HepG2 (cell line): ENCODE measurements around the gene CUL9. TPM values are rescaled to one million over a fixed set of nuclear protein-coding genes. Genes with fewer than 3 reads are reported as not detected.

Experiments used
- ASH2L ChIP-seq: fragments of 300-600, 200-600 bp; sonication (generic); IDR thresholded peaks from 2 replicates; pipeline ENCODE4 v1.7.0; 2017; ENCODE audit warnings: low read depth, mild to moderate bottlenecking, moderate library complexity, mixed read lengths, low read length; ENCODE audit not compliant: insufficient read length
- BRF2 ChIP-seq: sonication (generic); formaldehyde crosslinking; IDR thresholded peaks from 2 replicates; pipeline ENCODE4 v1.8.1; 2022; ENCODE audit warnings: mild to moderate bottlenecking, missing genetic modification reagents
- ERF ChIP-seq: IDR thresholded peaks from 2 replicates; pipeline ENCODE4 v1.6.1; 2018; ENCODE audit warnings: missing biosample characterization, missing genetic modification reagents
- HOMEZ ChIP-seq: IDR thresholded peaks from 2 replicates; pipeline ENCODE4 v1.6.1; 2016; ENCODE audit warnings: low read depth
- JDP2 ChIP-seq: sonication (generic); formaldehyde crosslinking; IDR thresholded peaks from 2 replicates; pipeline ENCODE4 v1.8.1; 2022; ENCODE audit warnings: missing genetic modification reagents, borderline replicate concordance
- MYC ChIP-seq: sonication (generic); formaldehyde crosslinking; IDR thresholded peaks from 2 replicates; pipeline ENCODE4 v1.9.0; 2021; ENCODE audit warnings: missing genetic modification reagents, borderline replicate concordance
- SP5 ChIP-seq: IDR thresholded peaks from 2 replicates; pipeline ENCODE4 v1.6.1; 2016; ENCODE audit warnings: low read depth, borderline replicate concordance
- ZIK1 ChIP-seq: sonication (generic); formaldehyde crosslinking; IDR thresholded peaks from 2 replicates; pipeline ENCODE4 v1.5.0; 2020; ENCODE audit warnings: mild to moderate bottlenecking, low read depth, missing genetic modification reagents, borderline replicate concordance
- ZNF619 ChIP-seq: sonication (generic); formaldehyde crosslinking; IDR thresholded peaks from 2 replicates; pipeline ENCODE4 v1.4.0; 2020; ENCODE audit warnings: mild to moderate bottlenecking, missing genetic modification reagents
- ZNF792 ChIP-seq: IDR thresholded peaks from 2 replicates; pipeline ENCODE4 v1.6.1; 2016
- ZXDC ChIP-seq: sonication (generic); formaldehyde crosslinking; IDR thresholded peaks from 2 replicates; pipeline ENCODE4 v1.5.0; 2020; ENCODE audit warnings: mild to moderate bottlenecking, missing genetic modification reagents
- polyA plus RNA-seq, 8 experiments: library from polyadenylated mRNA; depleted of rRNA in 3 of 8; stranded (reverse) in 7 of 8; unstranded in 1 of 8; fragments of >200 nt; fragmentation: Illumina TruSeq in 4 of 8; extraction: Trizol in 4 of 8; gene quantifications; 2 replicates each; pipeline versions ENCODE4 v1.2.1 to v1.2.3, GENCODE V29; 2011 to 2016; ENCODE audit warnings: low read depth in 4 of 8, missing spikeins in 1 of 8, mixed read lengths in 1 of 8; ENCODE audit not compliant: insufficient read depth in 1 of 8
- total RNA-seq, 5 experiments: library from RNA; depleted of rRNA; stranded (reverse); fragments of >200 nt; fragmentation: Illumina TruSeq; extraction: Trizol; gene quantifications; 2 replicates each; pipeline ENCODE4 v1.2.3, GENCODE V29; 2016; ENCODE audit warnings: low read depth in 1 of 5
- TF ChIP-seq, protein P1 (sequence below): sonication (generic); formaldehyde crosslinking; IDR thresholded peaks from 2 replicates; pipeline ENCODE4 v1.4.0; 2020; ENCODE audit warnings: missing genetic modification reagents, borderline replicate concordance
- TF ChIP-seq, protein P2 (sequence below): sonication (generic); formaldehyde crosslinking; IDR thresholded peaks from 2 replicates; pipeline ENCODE4 v1.8.0; 2022; ENCODE audit warnings: low read depth, missing genetic modification reagents
- TF ChIP-seq, protein P3 (sequence below): sonication (generic); formaldehyde crosslinking; conservative IDR thresholded peaks from 2 replicates; pipeline ENCODE4 v1.4.0; 2020; ENCODE audit warnings: mild to moderate bottlenecking, missing genetic modification reagents, moderate library complexity

Gene CUL9
- total and polyA plus RNA-seq, 2 of the 13 experiments (the other 11 are each of a cell fraction or from before 2014, with no cell fraction given), result 11.4 to 13.7 TPM

GRCh38 chr6:43170931-43171706, 10.9 kb upstream of the CUL9 start, which contains the start of gene SRF (continued):
- TF ChIP-seq, protein P1, sequence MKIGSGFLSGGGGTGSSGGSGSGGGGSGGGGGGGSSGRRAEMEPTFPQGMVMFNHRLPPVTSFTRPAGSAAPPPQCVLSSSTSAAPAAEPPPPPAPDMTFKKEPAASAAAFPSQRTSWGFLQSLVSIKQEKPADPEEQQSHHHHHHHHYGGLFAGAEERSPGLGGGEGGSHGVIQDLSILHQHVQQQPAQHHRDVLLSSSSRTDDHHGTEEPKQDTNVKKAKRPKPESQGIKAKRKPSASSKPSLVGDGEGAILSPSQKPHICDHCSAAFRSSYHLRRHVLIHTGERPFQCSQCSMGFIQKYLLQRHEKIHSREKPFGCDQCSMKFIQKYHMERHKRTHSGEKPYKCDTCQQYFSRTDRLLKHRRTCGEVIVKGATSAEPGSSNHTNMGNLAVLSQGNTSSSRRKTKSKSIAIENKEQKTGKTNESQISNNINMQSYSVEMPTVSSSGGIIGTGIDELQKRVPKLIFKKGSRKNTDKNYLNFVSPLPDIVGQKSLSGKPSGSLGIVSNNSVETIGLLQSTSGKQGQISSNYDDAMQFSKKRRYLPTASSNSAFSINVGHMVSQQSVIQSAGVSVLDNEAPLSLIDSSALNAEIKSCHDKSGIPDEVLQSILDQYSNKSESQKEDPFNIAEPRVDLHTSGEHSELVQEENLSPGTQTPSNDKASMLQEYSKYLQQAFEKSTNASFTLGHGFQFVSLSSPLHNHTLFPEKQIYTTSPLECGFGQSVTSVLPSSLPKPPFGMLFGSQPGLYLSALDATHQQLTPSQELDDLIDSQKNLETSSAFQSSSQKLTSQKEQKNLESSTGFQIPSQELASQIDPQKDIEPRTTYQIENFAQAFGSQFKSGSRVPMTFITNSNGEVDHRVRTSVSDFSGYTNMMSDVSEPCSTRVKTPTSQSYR (CRISPR knock-in tag), result peak; percentile 97
- peak; percentile 96 for TF ChIP-seq HOMEZ (CRISPR knock-in tag)
- TF ChIP-seq, protein P2, sequence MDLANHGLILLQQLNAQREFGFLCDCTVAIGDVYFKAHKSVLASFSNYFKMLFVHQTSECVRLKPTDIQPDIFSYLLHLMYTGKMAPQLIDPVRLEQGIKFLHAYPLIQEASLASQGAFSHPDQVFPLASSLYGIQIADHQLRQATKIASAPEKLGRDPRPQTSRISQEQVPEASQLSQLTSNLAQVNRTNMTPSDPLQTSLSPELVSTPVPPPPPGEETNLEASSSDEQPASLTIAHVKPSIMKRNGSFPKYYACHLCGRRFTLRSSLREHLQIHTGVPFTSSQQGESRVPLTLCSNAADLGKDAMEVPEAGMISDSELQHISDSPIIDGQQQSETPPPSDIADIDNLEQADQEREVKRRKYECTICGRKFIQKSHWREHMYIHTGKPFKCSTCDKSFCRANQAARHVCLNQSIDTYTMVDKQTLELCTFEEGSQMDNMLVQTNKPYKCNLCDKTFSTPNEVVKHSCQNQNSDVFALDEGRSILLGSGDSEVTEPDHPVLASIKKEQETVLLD, result peak; percentile 93
- TF ChIP-seq, protein P3, sequence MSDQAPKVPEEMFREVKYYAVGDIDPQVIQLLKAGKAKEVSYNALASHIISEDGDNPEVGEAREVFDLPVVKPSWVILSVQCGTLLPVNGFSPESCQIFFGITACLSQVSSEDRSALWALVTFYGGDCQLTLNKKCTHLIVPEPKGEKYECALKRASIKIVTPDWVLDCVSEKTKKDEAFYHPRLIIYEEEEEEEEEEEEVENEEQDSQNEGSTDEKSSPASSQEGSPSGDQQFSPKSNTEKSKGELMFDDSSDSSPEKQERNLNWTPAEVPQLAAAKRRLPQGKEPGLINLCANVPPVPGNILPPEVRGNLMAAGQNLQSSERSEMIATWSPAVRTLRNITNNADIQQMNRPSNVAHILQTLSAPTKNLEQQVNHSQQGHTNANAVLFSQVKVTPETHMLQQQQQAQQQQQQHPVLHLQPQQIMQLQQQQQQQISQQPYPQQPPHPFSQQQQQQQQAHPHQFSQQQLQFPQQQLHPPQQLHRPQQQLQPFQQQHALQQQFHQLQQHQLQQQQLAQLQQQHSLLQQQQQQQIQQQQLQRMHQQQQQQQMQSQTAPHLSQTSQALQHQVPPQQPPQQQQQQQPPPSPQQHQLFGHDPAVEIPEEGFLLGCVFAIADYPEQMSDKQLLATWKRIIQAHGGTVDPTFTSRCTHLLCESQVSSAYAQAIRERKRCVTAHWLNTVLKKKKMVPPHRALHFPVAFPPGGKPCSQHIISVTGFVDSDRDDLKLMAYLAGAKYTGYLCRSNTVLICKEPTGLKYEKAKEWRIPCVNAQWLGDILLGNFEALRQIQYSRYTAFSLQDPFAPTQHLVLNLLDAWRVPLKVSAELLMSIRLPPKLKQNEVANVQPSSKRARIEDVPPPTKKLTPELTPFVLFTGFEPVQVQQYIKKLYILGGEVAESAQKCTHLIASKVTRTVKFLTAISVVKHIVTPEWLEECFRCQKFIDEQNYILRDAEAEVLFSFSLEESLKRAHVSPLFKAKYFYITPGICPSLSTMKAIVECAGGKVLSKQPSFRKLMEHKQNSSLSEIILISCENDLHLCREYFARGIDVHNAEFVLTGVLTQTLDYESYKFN (CRISPR knock-in tag), result peak; percentile 49
- peak; percentile 79; the same call in 1 of the 2 replicates for TF ChIP-seq ZIK1 (CRISPR knock-in tag)
- peak; percentile 66 for TF ChIP-seq SP5 (CRISPR knock-in tag)
- TF ChIP-seq MYC, result peak; percentile 85
- TF ChIP-seq ZNF619 (CRISPR knock-in tag), result no peak
- TF ChIP-seq ZXDC (CRISPR knock-in tag), result peak; percentile 85
- peak; percentile 40; the same call in 1 of the 2 replicates for TF ChIP-seq BRF2 (CRISPR knock-in tag)
- TF ChIP-seq ASH2L, result peak; percentile 80
- TF ChIP-seq JDP2 (CRISPR knock-in tag), result peak; percentile 74; the same call in 1 of the 2 replicates
- 0 out of 2 replicates have a peak, but pooled peaks have one; percentile 38 for TF ChIP-seq ZNF792 (CRISPR knock-in tag)
- TF ChIP-seq ERF, result peak; percentile 64
